Prostate gland (tissue), 2 donors: ENCODE results near the gene TMEM178B.

Experiments used
- POLR2A ChIP-seq: fragments of 450-650 bp; IDR thresholded peaks from one replicate; pipeline ENCODE4 v1.6.1; 2016; ENCODE audit warnings: antibody characterized with exemption, mild to moderate bottlenecking
- TF ChIP-seq, protein P1 (sequence below), 4 experiments: fragments of 200-600 bp in 2 of 4; fragments of 450-650 bp in 2 of 4; sonication (generic) in 2 of 4; IDR thresholded peaks; 1 replicate in 3 of 4; 2 replicates in 1 of 4; pipeline ENCODE4 v1.5.1; 2016 to 2019; ENCODE audit warnings: antibody characterized with exemption in 4 of 4, mild to moderate bottlenecking in 2 of 4, moderate library complexity in 2 of 4

DNA sequence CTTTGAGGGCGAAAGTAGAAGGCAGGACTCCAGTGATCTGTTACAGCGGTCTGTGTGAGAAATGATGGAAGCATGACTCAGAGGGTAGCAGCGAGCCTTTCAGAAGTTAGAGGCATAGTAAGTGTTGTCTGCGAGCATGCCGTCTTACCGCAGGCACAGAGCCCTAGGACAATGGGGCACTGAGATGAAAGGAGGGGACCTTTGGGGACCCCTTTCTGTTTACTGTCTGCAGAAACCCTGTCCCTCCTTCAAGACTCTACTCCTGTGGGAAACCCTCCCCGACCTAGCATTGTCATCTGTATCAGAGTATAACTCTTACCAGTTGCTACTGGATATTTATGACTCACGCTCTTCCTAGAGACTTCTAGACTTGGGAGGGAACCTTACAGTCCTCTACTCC lies 390.1 kb downstream of the TMEM178B start:
- no peak for TF ChIP-seq POLR2A
- TF ChIP-seq, protein P1, sequence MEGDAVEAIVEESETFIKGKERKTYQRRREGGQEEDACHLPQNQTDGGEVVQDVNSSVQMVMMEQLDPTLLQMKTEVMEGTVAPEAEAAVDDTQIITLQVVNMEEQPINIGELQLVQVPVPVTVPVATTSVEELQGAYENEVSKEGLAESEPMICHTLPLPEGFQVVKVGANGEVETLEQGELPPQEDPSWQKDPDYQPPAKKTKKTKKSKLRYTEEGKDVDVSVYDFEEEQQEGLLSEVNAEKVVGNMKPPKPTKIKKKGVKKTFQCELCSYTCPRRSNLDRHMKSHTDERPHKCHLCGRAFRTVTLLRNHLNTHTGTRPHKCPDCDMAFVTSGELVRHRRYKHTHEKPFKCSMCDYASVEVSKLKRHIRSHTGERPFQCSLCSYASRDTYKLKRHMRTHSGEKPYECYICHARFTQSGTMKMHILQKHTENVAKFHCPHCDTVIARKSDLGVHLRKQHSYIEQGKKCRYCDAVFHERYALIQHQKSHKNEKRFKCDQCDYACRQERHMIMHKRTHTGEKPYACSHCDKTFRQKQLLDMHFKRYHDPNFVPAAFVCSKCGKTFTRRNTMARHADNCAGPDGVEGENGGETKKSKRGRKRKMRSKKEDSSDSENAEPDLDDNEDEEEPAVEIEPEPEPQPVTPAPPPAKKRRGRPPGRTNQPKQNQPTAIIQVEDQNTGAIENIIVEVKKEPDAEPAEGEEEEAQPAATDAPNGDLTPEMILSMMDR (IDR thresholded peaks at IDR 0.05) = no peak
